ENCODE results near the gene PRKCH. TPM values are rescaled to one million over a fixed set of nuclear protein-coding genes. Genes with fewer than 3 reads are reported as not detected.

PRKCH gene
- total RNA-seq, 5 donors from 2014 or later (not counting 1 experiment from before 2014, with no cell fraction given) = 267 to 436 (median 326) TPM

DNA sequence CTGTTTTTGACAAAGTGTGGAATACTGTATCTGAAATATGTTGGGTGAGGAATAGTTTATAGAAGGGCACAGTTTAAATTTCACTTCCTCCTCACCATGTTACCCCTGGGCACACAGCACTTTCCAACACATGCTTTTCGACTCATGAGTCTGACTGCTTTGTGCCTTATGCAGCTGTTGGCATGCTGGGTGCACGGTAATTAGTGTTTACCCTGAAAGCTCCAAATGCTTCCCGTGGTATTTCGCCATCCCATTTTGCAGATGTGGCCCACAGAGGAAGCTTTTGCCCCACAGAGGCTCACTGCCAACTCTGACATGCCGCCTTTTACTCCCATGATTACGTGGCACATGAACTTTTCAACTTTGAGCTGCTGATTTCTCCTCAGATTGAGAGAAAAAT lies 168.6 kb downstream of the PRKCH start:
- Mint-ChIP-seq H3K9me3 (no peaks in the 10 kb centered on the region), H3K36me3 (peaks cover 43% of the 10 kb centered on the region), H3K4me3 (no peak overlapping the region), H3K4me1 (peaks cover 25 to 47% (median 34%) of the 10 kb centered on the region in 3 donors), H3K27ac (peak overlapping the region; percentile 70 to 82), H3K27me3 (no peaks in the 10 kb centered on the region)
- Histone ChIP-seq H3K9me3 (no peaks in the 10 kb centered on the region), H3K36me3 (ENCODE audit: control insufficient read depth in 2 of 2, extremely low read depth in 1 of 2, insufficient read depth in 1 of 2, low read length in 1 of 2) (peaks cover 11 to 95% of the 10 kb centered on the region in 2 donors), H3K27me3 (replicated peaks in 1 of 2; ENCODE audit: control insufficient read depth in 2 of 2, extremely low read depth in 1 of 2, insufficient read depth in 2 of 2, low read length in 1 of 2) (no peaks in the 10 kb centered on the region), H3K4me1 (ENCODE audit: control insufficient read depth in 1 of 2, extremely low read depth in 1 of 2, insufficient read depth in 2 of 2, low read length in 2 of 2) (peaks cover under 1 to 30% of the 10 kb centered on the region in 2 experiments), H3K27ac (ENCODE audit: low read length) (peak overlapping the region; percentile 15), H3K4me3 (ENCODE audit: control insufficient read depth in 1 of 2, extremely low read depth in 1 of 2, low read length in 1 of 2) (no peak overlapping the region)
- CTCF ChIA-PET = interaction anchor here in 1 of 2 donors (0.5 kb wide), 1 partner anchor 22 kb away, joined by 4 read pairs; no protein-coding TSS in a partner anchor
- ATAC-seq (replicated peaks in 1 of 4) = no peak
- POLR2A ChIA-PET = interaction anchor here in 1 of 2 donors (0.7 to 1.8 kb wide), 2 partner anchors 10 to 13 kb away, joined by 3 to 7 read pairs; no protein-coding TSS in a partner anchor
- DNase-seq = peak in 1 of 35 experiments; percentile 32
- WGBS (ENCODE audit: insufficient coverage) = 71% methylated on average over 4 of the region's 6 CpGs

DNA sequence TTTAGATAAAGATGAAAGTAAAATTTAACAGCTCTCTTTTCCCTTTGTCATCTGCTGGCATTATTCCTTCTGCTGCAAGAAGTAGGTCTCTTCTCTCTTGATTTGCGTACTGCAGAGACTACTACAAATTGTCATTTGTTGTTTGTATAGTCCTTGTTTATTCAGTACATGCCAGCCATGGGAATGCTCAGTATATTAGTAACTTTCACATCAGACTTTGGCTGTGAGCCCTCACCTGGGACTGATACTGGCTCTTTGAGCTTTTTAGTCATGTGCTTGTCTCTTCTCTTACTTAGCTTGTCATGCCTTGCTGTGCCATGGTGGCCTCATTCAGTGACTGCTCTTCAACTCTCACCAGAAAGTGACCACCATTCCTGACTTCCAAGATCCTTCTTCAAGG lies 169.8 kb downstream of the PRKCH start:
- Mint-ChIP-seq H3K9me3 (no peaks in the 10 kb centered on the region), H3K36me3 (peaks cover 44% of the 10 kb centered on the region), H3K4me3 (no peak overlapping the region), H3K27me3 (no peaks in the 10 kb centered on the region), H3K4me1 (peaks cover 13 to 51% (median 37%) of the 10 kb centered on the region in 3 donors), H3K27ac (no peak overlapping the region)
- ATAC-seq (replicated peaks in 1 of 4) = no peak
- H3K27me3 ChIP-seq (replicated peaks in 1 of 2; ENCODE audit: control insufficient read depth in 2 of 2, extremely low read depth in 1 of 2, insufficient read depth in 2 of 2, low read length in 1 of 2) = no peaks in the 10 kb centered on the region
- no peak overlapping the region for H3K4me3 ChIP-seq (ENCODE audit: control insufficient read depth in 1 of 2, extremely low read depth in 1 of 2, low read length in 1 of 2)
- no peaks in the 10 kb centered on the region for H3K9me3 ChIP-seq
- H3K27ac ChIP-seq (ENCODE audit: low read length) = peak overlapping the region; percentile 1
- DNase-seq = no peak
- peaks cover 0 to 26% of the 10 kb centered on the region in 2 experiments for H3K4me1 ChIP-seq (ENCODE audit: control insufficient read depth in 1 of 2, extremely low read depth in 1 of 2, insufficient read depth in 2 of 2, low read length in 2 of 2)
- no CpG with 5 or more reads among the region's 1 CpG for WGBS (ENCODE audit: insufficient coverage)
- ChIA-PET CTCF (interaction anchor here (0.8 to 0.9 kb wide), 2 partner anchors 12 to 206 kb away, joined by 3 to 4 read pairs; no protein-coding TSS in a partner anchor), POLR2A (interaction anchor here (0.6 to 1.8 kb wide), 4 partner anchors 9 to 232 kb away, joined by 5 to 9 read pairs (median 8); no protein-coding TSS in a partner anchor)
- peaks cover 10 to 94% of the 10 kb centered on the region in 2 donors for H3K36me3 ChIP-seq (ENCODE audit: control insufficient read depth in 2 of 2, extremely low read depth in 1 of 2, insufficient read depth in 1 of 2, low read length in 1 of 2)

DNA sequence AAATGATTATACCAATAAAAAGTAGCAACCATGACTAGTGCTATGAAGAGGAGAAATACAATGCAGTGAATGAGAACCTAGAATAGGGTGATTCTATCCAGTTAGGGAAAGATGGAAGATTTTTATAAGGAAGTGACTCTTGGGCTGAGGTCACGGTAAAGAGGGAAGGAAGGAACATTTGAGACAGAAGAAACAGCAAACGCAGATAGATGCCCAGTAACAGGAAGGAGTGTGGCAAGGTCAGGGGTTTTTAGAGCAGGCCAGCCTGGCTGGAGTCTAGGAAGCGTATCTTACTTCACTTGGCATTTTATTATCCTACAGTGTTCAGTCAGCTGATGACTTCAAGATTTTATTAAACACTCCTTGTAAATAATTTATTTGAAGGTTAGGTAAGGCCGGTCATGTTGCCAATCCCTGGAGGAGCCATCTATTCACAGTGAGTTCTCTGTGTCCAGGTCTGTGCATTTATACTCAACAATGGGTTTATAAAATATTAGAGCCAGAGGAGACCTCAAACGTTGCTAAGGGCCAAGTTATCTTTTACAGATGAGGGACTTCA lies 170.6 kb downstream of the PRKCH start:
- peak overlapping the region; percentile 25 for H3K27ac ChIP-seq (ENCODE audit: low read length)
- 90% methylated on average over 1 of the region's 5 CpGs for WGBS (ENCODE audit: insufficient coverage)

DNA sequence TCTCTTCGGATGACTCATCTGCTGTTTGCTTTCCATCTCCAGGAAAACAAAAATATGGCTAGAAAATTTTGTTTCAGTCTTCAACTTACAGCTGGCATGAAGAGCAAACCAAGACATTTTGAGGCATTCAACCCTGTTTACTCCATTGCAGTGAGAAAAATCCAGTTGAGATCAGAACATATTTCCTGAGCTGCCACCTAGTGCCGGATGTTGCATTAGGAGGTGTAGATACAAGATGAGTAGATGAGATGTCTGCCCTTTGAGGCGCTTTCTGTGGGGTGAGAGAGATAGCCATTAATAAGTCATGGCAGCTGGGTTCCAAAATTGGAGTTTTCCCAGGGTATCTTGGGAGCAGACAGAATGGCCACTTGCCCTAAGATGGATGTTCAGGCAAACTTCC lies 171.1 kb downstream of the PRKCH start:
- Mint-ChIP-seq H3K27ac (no peak overlapping the region), H3K4me3 (no peak overlapping the region), H3K36me3 (peaks cover 44% of the 10 kb centered on the region), H3K27me3 (no peaks in the 10 kb centered on the region), H3K4me1 (peaks cover 13 to 56% (median 38%) of the 10 kb centered on the region in 3 donors), H3K9me3 (no peaks in the 10 kb centered on the region)
- DNase-seq (peak in 6 of 35 experiments; percentile 19 to 55 (median 34)), ATAC-seq (replicated peaks in 1 of 4) (peak in 2 of 4 experiments; percentile 30 to 58)
- no peak overlapping the region for H3K27ac ChIP-seq (ENCODE audit: low read length)
- H3K4me1 ChIP-seq (ENCODE audit: control insufficient read depth in 1 of 2, extremely low read depth in 1 of 2, insufficient read depth in 2 of 2, low read length in 2 of 2) = peaks cover 0 to 29% of the 10 kb centered on the region in 2 experiments
- CTCF ChIA-PET = interaction anchor here (0.5 to 2.1 kb wide), 4 partner anchors 16 to 265 kb away, joined by 3 to 8 read pairs (median 4); no protein-coding TSS in a partner anchor
- H3K36me3 ChIP-seq (ENCODE audit: control insufficient read depth in 2 of 2, extremely low read depth in 1 of 2, insufficient read depth in 1 of 2, low read length in 1 of 2) = peaks cover 4 to 94% of the 10 kb centered on the region in 2 donors
- no peaks in the 10 kb centered on the region for H3K27me3 ChIP-seq (replicated peaks in 1 of 2; ENCODE audit: control insufficient read depth in 2 of 2, extremely low read depth in 1 of 2, insufficient read depth in 2 of 2, low read length in 1 of 2)
- POLR2A ChIA-PET = interaction anchor here in 1 of 2 donors (0.6 kb wide), 1 partner anchor 134 kb away, joined by 3 read pairs; no protein-coding TSS in a partner anchor
- no peaks in the 10 kb centered on the region for H3K9me3 ChIP-seq
- no peak overlapping the region for H3K4me3 ChIP-seq (ENCODE audit: control insufficient read depth in 1 of 2, extremely low read depth in 1 of 2, low read length in 1 of 2)
- 76% methylated on average over 3 of the region's 3 CpGs for WGBS (ENCODE audit: insufficient coverage)

More for the DNA sequence above, 170.6 kb downstream of the PRKCH start:
- DNase-seq = no peak
- Mint-ChIP-seq H3K36me3 (peaks cover 44% of the 10 kb centered on the region), H3K4me1 (peaks cover 13 to 56% (median 38%) of the 10 kb centered on the region in 3 donors), H3K9me3 (no peaks in the 10 kb centered on the region), H3K4me3 (no peak overlapping the region), H3K27me3 (no peaks in the 10 kb centered on the region), H3K27ac (no peak overlapping the region)
- Histone ChIP-seq H3K4me3 (ENCODE audit: control insufficient read depth in 1 of 2, extremely low read depth in 1 of 2, low read length in 1 of 2) (no peak overlapping the region), H3K9me3 (no peaks in the 10 kb centered on the region), H3K36me3 (ENCODE audit: control insufficient read depth in 2 of 2, extremely low read depth in 1 of 2, insufficient read depth in 1 of 2, low read length in 1 of 2) (peaks cover 7 to 94% of the 10 kb centered on the region in 2 donors), H3K4me1 (ENCODE audit: control insufficient read depth in 1 of 2, extremely low read depth in 1 of 2, insufficient read depth in 2 of 2, low read length in 2 of 2) (peaks cover 0 to 29% of the 10 kb centered on the region in 2 experiments), H3K27me3 (replicated peaks in 1 of 2; ENCODE audit: control insufficient read depth in 2 of 2, extremely low read depth in 1 of 2, insufficient read depth in 2 of 2, low read length in 1 of 2) (no peaks in the 10 kb centered on the region)
- ATAC-seq (replicated peaks in 1 of 4) = no peak
- ChIA-PET CTCF (interaction anchor here (0.6 to 2.1 kb wide), 4 partner anchors 12 to 205 kb away, joined by 3 to 8 read pairs (median 4); no protein-coding TSS in a partner anchor), POLR2A (interaction anchor here (0.6 to 1.1 kb wide), 3 partner anchors 11 to 134 kb away, joined by 3 to 8 read pairs (median 5); no protein-coding TSS in a partner anchor)

DNA sequence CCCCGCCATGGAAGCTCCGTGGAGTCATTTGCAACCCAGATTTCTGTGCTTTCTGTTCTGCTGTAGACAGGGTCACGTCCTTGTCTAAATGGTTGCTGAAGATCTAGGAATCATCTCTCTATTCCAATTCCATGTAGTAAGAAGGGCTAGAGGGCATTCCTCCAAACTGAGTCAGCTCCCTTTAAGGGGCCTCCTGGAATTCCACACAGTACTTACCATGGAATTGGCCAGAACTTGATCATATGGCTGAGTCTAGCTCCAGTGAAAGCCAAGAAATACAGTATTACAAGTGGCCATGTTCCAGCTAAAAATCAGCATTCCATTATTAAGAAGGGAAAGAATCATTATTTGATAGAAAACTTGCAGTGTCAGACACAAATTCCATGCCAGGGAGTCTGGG lies 171.9 kb downstream of the PRKCH start:
- Mint-ChIP-seq H3K27ac (no peak overlapping the region), H3K36me3 (peaks cover 43% of the 10 kb centered on the region), H3K27me3 (no peaks in the 10 kb centered on the region), H3K9me3 (no peaks in the 10 kb centered on the region), H3K4me1 (peaks cover 18 to 60% (median 37%) of the 10 kb centered on the region in 3 donors), H3K4me3 (no peak overlapping the region)
- POLR2A ChIA-PET = interaction anchor here in 1 of 2 donors (0.5 to 0.7 kb wide), 2 partner anchors 239 to 294 kb away, joined by 3 read pairs; no protein-coding TSS in a partner anchor
- WGBS (ENCODE audit: insufficient coverage) = 100% methylated on average over 1 of the region's 3 CpGs
- CTCF ChIA-PET = interaction anchor here (0.5 to 2.1 kb wide), 6 partner anchors 13 to 264 kb away, joined by 3 to 8 read pairs (median 3); no protein-coding TSS in a partner anchor
- ATAC-seq (replicated peaks in 1 of 4) (no peak), DNase-seq (no peak)
- H3K27me3 ChIP-seq (replicated peaks in 1 of 2; ENCODE audit: control insufficient read depth in 2 of 2, extremely low read depth in 1 of 2, insufficient read depth in 2 of 2, low read length in 1 of 2) = no peaks in the 10 kb centered on the region
- H3K36me3 ChIP-seq (ENCODE audit: control insufficient read depth in 2 of 2, extremely low read depth in 1 of 2, insufficient read depth in 1 of 2, low read length in 1 of 2) = peaks cover 4 to 97% of the 10 kb centered on the region in 2 donors
- H3K9me3 ChIP-seq = no peaks in the 10 kb centered on the region
- peak overlapping the region; percentile 14 for H3K27ac ChIP-seq (ENCODE audit: low read length)
- peaks cover 0 to 33% of the 10 kb centered on the region in 2 experiments for H3K4me1 ChIP-seq (ENCODE audit: control insufficient read depth in 1 of 2, extremely low read depth in 1 of 2, insufficient read depth in 2 of 2, low read length in 2 of 2)
- no peak overlapping the region for H3K4me3 ChIP-seq (ENCODE audit: control insufficient read depth in 1 of 2, extremely low read depth in 1 of 2, low read length in 1 of 2)

DNA sequence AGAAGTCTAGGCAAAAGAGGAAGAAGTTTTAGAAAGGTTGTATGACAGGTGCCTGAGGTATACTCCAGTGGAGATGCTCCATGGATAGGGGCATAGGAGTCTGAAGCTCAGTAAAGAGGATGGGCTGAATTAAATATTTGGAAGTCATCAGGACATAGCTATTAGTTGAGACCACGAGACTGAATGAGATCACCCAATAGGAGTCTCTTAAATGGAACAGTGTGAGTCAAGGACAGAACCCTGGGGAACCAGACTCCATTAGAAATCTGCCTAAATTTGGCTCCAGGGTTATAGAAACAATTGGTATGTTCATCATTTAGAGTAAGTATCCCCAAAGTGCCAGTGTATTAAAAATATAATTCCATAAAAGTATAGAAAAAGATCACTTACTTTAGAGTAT lies 172.6 kb downstream of the PRKCH start:
- H3K9me3 ChIP-seq = no peaks in the 10 kb centered on the region
- peaks cover 4 to 97% of the 10 kb centered on the region in 2 donors for H3K36me3 ChIP-seq (ENCODE audit: control insufficient read depth in 2 of 2, extremely low read depth in 1 of 2, insufficient read depth in 1 of 2, low read length in 1 of 2)
- Mint-ChIP-seq H3K36me3 (peaks cover 42% of the 10 kb centered on the region), H3K27me3 (no peaks in the 10 kb centered on the region), H3K4me3 (no peak overlapping the region), H3K9me3 (no peaks in the 10 kb centered on the region), H3K4me1 (peaks cover 26 to 60% (median 36%) of the 10 kb centered on the region in 3 donors), H3K27ac (no peak overlapping the region)
- ChIA-PET CTCF (interaction anchor here (0.5 to 2.1 kb wide), 4 partner anchors 13 to 90 kb away, joined by 3 to 8 read pairs (median 3); no protein-coding TSS in a partner anchor), POLR2A (interaction anchor here (1.1 kb wide), 2 partner anchors 17 to 43 kb away, joined by 3 to 6 read pairs; no protein-coding TSS in a partner anchor)
- peaks cover 0 to 37% of the 10 kb centered on the region in 2 experiments for H3K4me1 ChIP-seq (ENCODE audit: control insufficient read depth in 1 of 2, extremely low read depth in 1 of 2, insufficient read depth in 2 of 2, low read length in 2 of 2)
- DNase-seq = no peak
- no peak overlapping the region for H3K27ac ChIP-seq (ENCODE audit: low read length)
- 100% methylated on average over 1 of the region's 1 CpG for WGBS (ENCODE audit: insufficient coverage)
- H3K27me3 ChIP-seq (replicated peaks in 1 of 2; ENCODE audit: control insufficient read depth in 2 of 2, extremely low read depth in 1 of 2, insufficient read depth in 2 of 2, low read length in 1 of 2) = no peaks in the 10 kb centered on the region
- ATAC-seq (replicated peaks in 1 of 4) = no peak
- H3K4me3 ChIP-seq (ENCODE audit: control insufficient read depth in 1 of 2, extremely low read depth in 1 of 2, low read length in 1 of 2) = no peak overlapping the region

Data from T-cell (primary cell).